Astrocyte (in vitro differentiated cells and primary cell): ENCODE measurements around the gene ENOX2. TPM values are rescaled to one million over a fixed set of nuclear protein-coding genes. Genes with fewer than 3 reads are reported as not detected.
"Not testable (repeated sequence)": the region's sequence is repeated elsewhere in the genome, so short reads cannot be mapped to it uniquely, and the experiment has no call there.

ENCODE experiments used
- DNase-seq: peaks from one replicate; pipeline ENCODE4 v3.0.0-alpha.2; 2010; ENCODE audit warnings: low read depth
- FAIRE-seq: peaks from 2 replicates; lab custom pipeline; 2011; peaks lifted over from hg19 to GRCh38; lab: Jason Lieb, UNC
- H2AFZ ChIP-seq: 2 replicates; pipeline ENCODE4 v1.6.0; 2012; ENCODE audit warnings: low read depth, low read length, inconsistent platforms
- H3K27ac ChIP-seq: 2 replicates; pipeline ENCODE4 v1.5.1; 2011; ENCODE audit warnings: low read depth, low read length, inconsistent platforms
- H3K27me3 ChIP-seq: 2 replicates; pipeline ENCODE4 v1.6.0; 2011; ENCODE audit warnings: low read length, inconsistent platforms; ENCODE audit not compliant: insufficient read depth
- H3K36me3 ChIP-seq: 2 replicates; pipeline ENCODE4 v1.5.1; 2011; ENCODE audit warnings: low read length, inconsistent platforms; ENCODE audit not compliant: insufficient read depth
- H3K4me1 ChIP-seq: 2 replicates; pipeline ENCODE4 v1.5.1; 2011; ENCODE audit warnings: low read length, inconsistent platforms; ENCODE audit not compliant: insufficient read depth
- H3K4me2 ChIP-seq: 2 replicates; pipeline ENCODE4 v1.6.0; 2012; ENCODE audit warnings: low read length, inconsistent platforms
- H3K4me3 ChIP-seq: 2 replicates; pipeline ENCODE4 v1.5.1; 2011; ENCODE audit warnings: low read depth, mild to moderate bottlenecking, low read length, inconsistent platforms; ENCODE audit not compliant: insufficient read depth
- H3K79me2 ChIP-seq: 2 replicates; pipeline ENCODE4 v1.6.0; 2012; ENCODE audit warnings: mild to moderate bottlenecking, low read length, inconsistent platforms; ENCODE audit not compliant: insufficient read depth
- H3K9ac ChIP-seq: 2 replicates; pipeline ENCODE4 v1.6.0; 2012; ENCODE audit warnings: mild to moderate bottlenecking, low read length, inconsistent platforms
- H3K9me3 ChIP-seq: 2 replicates; pipeline ENCODE4 v1.5.1; 2012; ENCODE audit warnings: low read depth, mild to moderate bottlenecking, low read length, inconsistent platforms; ENCODE audit not compliant: insufficient read depth
- H4K20me1 ChIP-seq: 2 replicates; pipeline ENCODE4 v1.6.0; 2012; ENCODE audit warnings: low read length, inconsistent platforms; ENCODE audit not compliant: insufficient read depth
- H3K27ac Mint-ChIP-seq: one replicate; pipeline ENCODE4 v1.8.0; 2021; ENCODE audit warnings: mild to moderate bottlenecking, mixed read lengths; ENCODE audit not compliant: unreplicated experiment
- H3K27me3 Mint-ChIP-seq: one replicate; pipeline ENCODE4 v1.8.0; 2021; ENCODE audit warnings: low read depth, mixed read lengths; ENCODE audit not compliant: unreplicated experiment
- H3K36me3 Mint-ChIP-seq: one replicate; pipeline ENCODE4 v1.8.0; 2021; ENCODE audit warnings: low read depth, mixed read lengths; ENCODE audit not compliant: unreplicated experiment
- H3K4me1 Mint-ChIP-seq: one replicate; pipeline ENCODE4 v1.8.0; 2021; ENCODE audit warnings: low read depth, mixed read lengths; ENCODE audit not compliant: unreplicated experiment
- H3K4me3 Mint-ChIP-seq: one replicate; pipeline ENCODE4 v1.8.0; 2021; ENCODE audit warnings: mild to moderate bottlenecking, moderate library complexity, mixed read lengths; ENCODE audit not compliant: unreplicated experiment
- H3K9me3 Mint-ChIP-seq: one replicate; pipeline ENCODE4 v1.8.0; 2021; ENCODE audit warnings: mild to moderate bottlenecking, mixed read lengths; ENCODE audit not compliant: unreplicated experiment
- CTCF ChIP-seq: IDR thresholded peaks from 2 replicates; pipeline ENCODE4 v1.5.1; 2011; ENCODE audit warnings: low read depth, mild to moderate bottlenecking, inconsistent platforms, low read length, moderate library complexity; ENCODE audit not compliant: insufficient read depth
- EZH2 ChIP-seq: IDR thresholded peaks from 2 replicates; pipeline ENCODE4 v1.6.1; 2012; ENCODE audit warnings: mild to moderate bottlenecking, low read length, inconsistent platforms; ENCODE audit not compliant: insufficient read depth
- total RNA-seq: library from RNA; stranded (reverse); gene quantifications from 2 replicates; pipeline ENCODE4 v1.2.1, GENCODE V29; 2021

Gene ENOX2
- total RNA-seq, 1 donor from 2014 or later, result 9.4 TPM

GRCh38 chrX:130825525-130825924, 77.5 kb downstream of the ENOX2 start:
- Mint-ChIP-seq H3K4me3 (no peak overlapping the region), H3K27me3 (no peaks in the 10 kb centered on the region), H3K36me3 (no peaks in the 10 kb centered on the region), H3K27ac (no peak overlapping the region), H3K4me1 (peaks cover 9% of the 10 kb centered on the region), H3K9me3 (no peaks in the 10 kb centered on the region)
- Histone ChIP-seq H3K4me2 (no peak overlapping the region), H3K9ac (no peak overlapping the region), H3K9me3 (no peaks in the 10 kb centered on the region), H3K27me3 (no peaks in the 10 kb centered on the region), H3K27ac (no peak overlapping the region), H3K4me1 (no peaks in the 10 kb centered on the region), H3K36me3 (no peaks in the 10 kb centered on the region), H3K4me3 (no peak overlapping the region), H4K20me1 (no peaks in the 10 kb centered on the region), H3K79me2 (no peaks in the 10 kb centered on the region), H2AFZ (no peak overlapping the region)
- DNase-seq (no peak), FAIRE-seq (no peak)
- no peak for TF ChIP-seq CTCF
- TF ChIP-seq EZH2, result no peak

- H3K36me3 Mint-ChIP-seq, H3K79me2 ChIP-seq, H4K20me1 ChIP-seq, H2AFZ ChIP-seq, DNase-seq, H3K9me3 ChIP-seq, H3K27me3 Mint-ChIP-seq, H3K27ac Mint-ChIP-seq, H3K4me3 Mint-ChIP-seq, H3K4me3 ChIP-seq, H3K27me3 ChIP-seq, H3K9me3 Mint-ChIP-seq, FAIRE-seq, H3K4me1 ChIP-seq, H3K4me2 ChIP-seq, H3K4me1 Mint-ChIP-seq, H3K27ac ChIP-seq, H3K9ac ChIP-seq, H3K36me3 ChIP-seq: not testable (repeated sequence)
Observed at GRCh38 chrX:130819367-130819766, 83.6 kb downstream of the ENOX2 start.

GRCh38 chrX:130813932-130814331, 89.1 kb downstream of the ENOX2 start:
- H3K4me1 Mint-ChIP-seq, DNase-seq, FAIRE-seq: not testable (repeated sequence)

GRCh38 chrX:130810561-130810960, 92.4 kb downstream of the ENOX2 start:
- Histone ChIP-seq H3K4me1 (no peaks in the 10 kb centered on the region), H3K79me2 (no peaks in the 10 kb centered on the region), H2AFZ (no peak overlapping the region), H3K4me2 (no peak overlapping the region), H3K27ac (no peak overlapping the region), H4K20me1 (no peaks in the 10 kb centered on the region), H3K9ac (no peak overlapping the region), H3K4me3 (no peak overlapping the region), H3K36me3 (no peaks in the 10 kb centered on the region), H3K9me3 (no peaks in the 10 kb centered on the region), H3K27me3 (no peaks in the 10 kb centered on the region)
- no peak for DNase-seq
- no peaks in the 10 kb centered on the region for H3K27me3 Mint-ChIP-seq
- H3K9me3 Mint-ChIP-seq, result no peaks in the 10 kb centered on the region
- no peaks in the 10 kb centered on the region for H3K4me1 Mint-ChIP-seq
- TF ChIP-seq CTCF (no peak), EZH2 (no peak)
- H3K27ac Mint-ChIP-seq, result no peak overlapping the region
- no peaks in the 10 kb centered on the region for H3K36me3 Mint-ChIP-seq
- FAIRE-seq, result no peak
- H3K4me3 Mint-ChIP-seq, result no peak overlapping the region

More at GRCh38 chrX:130813932-130814331, 89.1 kb downstream of the ENOX2 start:
- not testable (repeated sequence) for H3K27ac Mint-ChIP-seq, H3K9me3 ChIP-seq, H3K9me3 Mint-ChIP-seq, H3K4me3 Mint-ChIP-seq, H3K36me3 Mint-ChIP-seq, H3K27ac ChIP-seq, H3K36me3 ChIP-seq, H2AFZ ChIP-seq, H3K79me2 ChIP-seq, H3K4me1 ChIP-seq, H3K4me2 ChIP-seq, H3K9ac ChIP-seq, H4K20me1 ChIP-seq, H3K27me3 ChIP-seq, H3K27me3 Mint-ChIP-seq, H3K4me3 ChIP-seq
